HepG2 (cell line): ENCODE measurements around the gene ADAMTS15. TPM values are rescaled to one million over a fixed set of nuclear protein-coding genes. Genes with fewer than 3 reads are reported as not detected.

Source experiments
- ATAC-seq: fragments of 200-7000 bp; cut with Tn5 transposase; 3 replicates; pipeline ENCODE4 v1.9.1; 2020; ENCODE audit warnings: mild to moderate bottlenecking, moderate library complexity
- BruUV-seq: library from RNA; stranded (reverse); fragments of 400-500 nt; replicated peaks from 2 replicates; lab custom pipeline; 2021; lab: Mats Ljungman, UMichigan
- CTCF ChIA-PET: fragments of 300-600 bp; formaldehyde crosslinking; extraction: SDS; loops from one replicate; lab custom pipeline; 2021; ENCODE audit warnings: low total read pairs, inconsistent platforms, low intra/inter-chr PET ratio; lab: Yijun Ruan, JAX
- POLR2A ChIA-PET: fragments of 350-600 bp; sonication (Branson Sonifier 250); formaldehyde crosslinking; loops from one replicate; lab custom pipeline; 2020; ENCODE audit warnings: antibody characterized with exemption, inconsistent platforms; lab: Yijun Ruan, JAX
- DNase-seq: peaks from one replicate; pipeline ENCODE4 v3.0.0-alpha.2; 2015; ENCODE audit warnings: low spot score
- FAIRE-seq: peaks from 3 replicates; lab custom pipeline; 2011; peaks lifted over from hg19 to GRCh38; lab: Jason Lieb, UNC
- H2AFZ ChIP-seq: one replicate; pipeline ENCODE4 v1.6.1; 2011; ENCODE audit warnings: low read length, inconsistent platforms
- H3K27ac ChIP-seq: fragments of 300-600 bp; 3 replicates; pipeline ENCODE4 v1.8.0; 2011; ENCODE audit warnings: mixed run types, mild to moderate bottlenecking, mixed read lengths, low read length, inconsistent platforms; ENCODE audit not compliant: insufficient read depth; ENCODE audit errors: extremely low read length
- H3K27me3 ChIP-seq, 2 experiments: fragments of 200-600 bp in 1 of 2; 2 replicates in 1 of 2; 3 replicates in 1 of 2; pipeline versions ENCODE4 v1.6.0 to v1.8.0; 2011; ENCODE audit warnings: low read length in 2 of 2, mild to moderate bottlenecking in 2 of 2, moderate library complexity in 2 of 2, inconsistent platforms in 1 of 2; ENCODE audit not compliant: insufficient read depth in 2 of 2, control insufficient read depth in 1 of 2
- H3K36me3 ChIP-seq, 2 experiments: fragments of 200-600 bp in 1 of 2; replicated peaks in 1 of 2; 2 replicates in 1 of 2; 3 replicates in 1 of 2; pipeline versions ENCODE4 v1.5.1 to v1.8.0; 2011; ENCODE audit warnings: low read length in 2 of 2, inconsistent platforms in 1 of 2; ENCODE audit not compliant: insufficient read depth in 2 of 2, control insufficient read depth in 1 of 2
- H3K4me1 ChIP-seq: 2 replicates; pipeline ENCODE4 v1.5.1; 2012; ENCODE audit warnings: low read length, inconsistent platforms; ENCODE audit not compliant: insufficient read depth
- H3K4me2 ChIP-seq: 2 replicates; pipeline ENCODE4 v1.6.0; 2011; ENCODE audit warnings: low read depth, low read length, inconsistent platforms
- H3K4me3 ChIP-seq, 3 experiments: fragments of 200-600 bp in 1 of 3; sonication (generic), shearing (Covaris generic) in 1 of 3; replicated peaks in 1 of 3; 2 replicates each; pipeline ENCODE4 v1.5.1; 2011 to 2016; ENCODE audit warnings: low read length in 3 of 3, inconsistent platforms in 2 of 3, low read depth in 2 of 3, mild to moderate bottlenecking in 2 of 3, control low read depth in 1 of 3, mixed read lengths in 1 of 3; ENCODE audit not compliant: insufficient read depth in 1 of 3
- H3K79me2 ChIP-seq: one replicate; pipeline ENCODE4 v1.6.1; 2011; ENCODE audit warnings: low read length, inconsistent platforms; ENCODE audit not compliant: insufficient read depth
- H3K9ac ChIP-seq: 2 replicates; pipeline ENCODE4 v1.6.0; 2011; ENCODE audit warnings: mild to moderate bottlenecking, low read depth, low read length, inconsistent platforms; ENCODE audit not compliant: insufficient read depth
- H3K9me3 ChIP-seq: 2 replicates; pipeline ENCODE4 v1.5.1; 2012; ENCODE audit warnings: mild to moderate bottlenecking, low read length
- H4K20me1 ChIP-seq: 2 replicates; pipeline ENCODE4 v1.6.0; 2011; ENCODE audit warnings: inconsistent platforms, mild to moderate bottlenecking, low read length, moderate library complexity; ENCODE audit not compliant: insufficient read depth
- ELF3 ChIP-seq: IDR thresholded peaks from 2 replicates; pipeline ENCODE4 v1.6.1; 2016; ENCODE audit warnings: missing genetic modification reagents, missing compliant biosample characterization
- USF2 ChIP-seq, 2 experiments: sonication (generic) in 1 of 2; formaldehyde crosslinking in 1 of 2; IDR thresholded peaks; 2 replicates each; pipeline versions ENCODE4 v1.5.1 to v1.6.1; 2011 to 2020; ENCODE audit warnings: borderline replicate concordance in 1 of 2, low read depth in 1 of 2, low read length in 1 of 2, mild to moderate bottlenecking in 1 of 2, missing genetic modification reagents in 1 of 2, moderate library complexity in 1 of 2
- ZFP82 ChIP-seq: sonication (generic); formaldehyde crosslinking; IDR thresholded peaks from 2 replicates; pipeline ENCODE4 v1.5.1; 2020; ENCODE audit warnings: mild to moderate bottlenecking, missing genetic modification reagents, borderline replicate concordance
- ZNF543 ChIP-seq: sonication (generic); formaldehyde crosslinking; IDR thresholded peaks from 2 replicates; pipeline ENCODE4 v1.4.0; 2020; ENCODE audit warnings: mild to moderate bottlenecking, missing genetic modification reagents
- ZNF788 ChIP-seq: sonication (generic); formaldehyde crosslinking; IDR thresholded peaks from 2 replicates; pipeline ENCODE4 v1.5.0; 2020; ENCODE audit warnings: mild to moderate bottlenecking, missing genetic modification reagents, borderline replicate concordance
- ZNF792 ChIP-seq: IDR thresholded peaks from 2 replicates; pipeline ENCODE4 v1.6.1; 2016
- WGBS: methylation state at CpG from one replicate; pipeline ENCODE4 v1.1.6; 2017; ENCODE audit warnings: low lambda C conversion rate; 5-methylcytosine and 5-hydroxymethylcytosine counted together
- in situ Hi-C: cut with HindIII; loops from 2 replicates; pipeline ENCODE4 v1.10.0; 2017; ENCODE audit warnings: low pct_unique_long_range_greater_than_20kb; ENCODE audit not compliant: extremely low pct_ligation_motif_present
- intact Hi-C: fragments of 100-400 bp; cut with micrococcal nuclease; formaldehyde crosslinking; loops from one replicate; pipeline ENCODE4 v1.10.0; 2022; ENCODE audit not compliant: unreplicated experiment
- polyA plus RNA-seq, 8 experiments: library from polyadenylated mRNA; depleted of rRNA in 3 of 8; stranded (reverse) in 7 of 8; unstranded in 1 of 8; fragments of >200 nt; fragmentation: Illumina TruSeq in 4 of 8; extraction: Trizol in 4 of 8; gene quantifications; 2 replicates each; pipeline versions ENCODE4 v1.2.1 to v1.2.3, GENCODE V29; 2011 to 2016; ENCODE audit warnings: low read depth in 4 of 8, missing spikeins in 1 of 8, mixed read lengths in 1 of 8; ENCODE audit not compliant: insufficient read depth in 1 of 8
- total RNA-seq, 5 experiments: library from RNA; depleted of rRNA; stranded (reverse); fragments of >200 nt; fragmentation: Illumina TruSeq; extraction: Trizol; gene quantifications; 2 replicates each; pipeline ENCODE4 v1.2.3, GENCODE V29; 2016; ENCODE audit warnings: low read depth in 1 of 5

ADAMTS15 gene
- total and polyA plus RNA-seq, 2 of the 13 experiments (the other 11 are each of a cell fraction or from before 2014, with no cell fraction given) = 0.01 to 0.02 TPM

- POLR2A ChIA-PET = no interaction called here
- CTCF ChIA-PET = no interaction called here
- in situ Hi-C loops = loop anchor here (5.0 kb wide), 1 partner anchor 209 kb away; no protein-coding TSS in a partner anchor
- peaks cover 11 to 91% of the 10 kb centered on the region in 2 experiments; a peak in 4 of 5 replicates for H3K27me3 ChIP-seq
- no peak overlapping the region for H3K4me2 ChIP-seq
- H3K36me3 ChIP-seq = no peaks in the 10 kb centered on the region
- BruUV-seq = no TSS peak
- no peak for FAIRE-seq
- H3K27ac ChIP-seq = no peak overlapping the region
- H3K4me3 ChIP-seq = no peak overlapping the region
- no peak for ATAC-seq
- H4K20me1 ChIP-seq = no peaks in the 10 kb centered on the region
- no peak for DNase-seq
- H3K4me1 ChIP-seq = no peaks in the 10 kb centered on the region
- H3K79me2 ChIP-seq = no peaks in the 10 kb centered on the region
- TF ChIP-seq ZNF543 (CRISPR knock-in tag) (no peak), ZFP82 (CRISPR knock-in tag) (no peak), ELF3 (CRISPR knock-in tag) (no peak), USF2 (IDR thresholded peaks at IDR 0.05; ENCODE audit: low read depth, low read length) (no peak), USF2 (CRISPR knock-in tag; IDR thresholded peaks at IDR 0.05; ENCODE audit: borderline replicate concordance) (no peak)
- intact Hi-C loops = no loop called here
- H3K9me3 ChIP-seq = no peaks in the 10 kb centered on the region
- no peak overlapping the region for H2AFZ ChIP-seq
- H3K9ac ChIP-seq = no peak overlapping the region
- WGBS = 40% methylated on average over 5 of the region's 7 CpGs
Observed at GRCh38 chr11:130421199-130421585, 27.3 kb upstream of the ADAMTS15 start.

GRCh38 chr11:130421697-130422096 is 26.7 kb upstream of the ADAMTS15 start:
- no peaks in the 10 kb centered on the region for H4K20me1 ChIP-seq
- WGBS = 59% methylated on average over 4 of the region's 8 CpGs
- H3K4me2 ChIP-seq = no peak overlapping the region
- ChIA-PET POLR2A (no interaction called here), CTCF (no interaction called here)
- H3K9me3 ChIP-seq = no peaks in the 10 kb centered on the region
- no peak for FAIRE-seq
- H2AFZ ChIP-seq = no peak overlapping the region
- no peak overlapping the region for H3K9ac ChIP-seq
- no peaks in the 10 kb centered on the region for H3K36me3 ChIP-seq
- DNase-seq = no peak
- no peak for ATAC-seq
- intact Hi-C loops = no loop called here
- H3K27ac ChIP-seq = no peak overlapping the region
- H3K4me3 ChIP-seq = no peak overlapping the region
- in situ Hi-C loops = loop anchor here (5.0 kb wide), 1 partner anchor 209 kb away; no protein-coding TSS in a partner anchor
- no TSS peak for BruUV-seq
- TF ChIP-seq ZNF792 (CRISPR knock-in tag) (no peak), ZNF788 (CRISPR knock-in tag) (no peak)
- H3K27me3 ChIP-seq = peaks cover 12 to 91% of the 10 kb centered on the region in 2 experiments; a peak in 4 of 5 replicates
- no peaks in the 10 kb centered on the region for H3K79me2 ChIP-seq
- H3K4me1 ChIP-seq = no peaks in the 10 kb centered on the region
